Measurements from ENCODE around the gene PNPLA7.
"Not testable (repeated sequence)": the region's sequence is repeated elsewhere in the genome, so short reads cannot be mapped to it uniquely, and the experiment has no call there.

- not testable (repeated sequence) for TF ChIP-seq ELF4 (IDR thresholded peaks at IDR 0.05); FOXM1 (IDR thresholded peaks at IDR 0.05; ENCODE audit: borderline replicate concordance); BHLHE40 (IDR thresholded peaks at IDR 0.05; ENCODE audit: borderline replicate concordance); FOXK2 (IDR thresholded peaks at IDR 0.05); FOXA1 (IDR thresholded peaks at IDR 0.05); SP1 (IDR thresholded peaks at IDR 0.05); CTBP1 (IDR thresholded peaks at IDR 0.05; ENCODE audit: borderline replicate concordance); HDGF (IDR thresholded peaks at IDR 0.05; ENCODE audit: borderline replicate concordance); NFRKB (IDR thresholded peaks at IDR 0.05); L3MBTL2 (conservative IDR thresholded peaks at IDR 0.05); LEF1 (IDR thresholded peaks at IDR 0.05; ENCODE audit: borderline replicate concordance); SUZ12 (IDR thresholded peaks at IDR 0.05)
Observed at GRCh38 chr9:137450539-137451222, 99.5 kb downstream of the PNPLA7 start.

Measured in HEK293T (cell line).